ENCODE data around the gene BTN2A1.

The BTN2A1 gene

GRCh38 chr6:26502165-26502564 lies 44.4 kb downstream of the BTN2A1 start:
- no peak for TF ChIP-seq CREB1 (IDR thresholded peaks at IDR 0.05; ENCODE audit: low read depth)
- no peak for TF ChIP-seq REST (IDR thresholded peaks at IDR 0.05; ENCODE audit: low read depth)
- TF ChIP-seq TEAD4 (IDR thresholded peaks at IDR 0.05) = no peak
- TF ChIP-seq USF1 (IDR thresholded peaks at IDR 0.05) = no peak
- TF ChIP-seq EP300 (IDR thresholded peaks at IDR 0.05; ENCODE audit: borderline replicate concordance) = no peak
- no peak for TF ChIP-seq EGR1 (IDR thresholded peaks at IDR 0.05)

GRCh38 chr6:26502626-26503025 lies 44.9 kb downstream of the BTN2A1 start:
- no peak for TF ChIP-seq CREB1 (IDR thresholded peaks at IDR 0.05; ENCODE audit: low read depth)

GRCh38 chr6:26507658-26508057 lies 49.9 kb downstream of the BTN2A1 start:
- TF ChIP-seq CREB1 (IDR thresholded peaks at IDR 0.05; ENCODE audit: low read depth) (no peak), TEAD4 (IDR thresholded peaks at IDR 0.05) (no peak), USF1 (IDR thresholded peaks at IDR 0.05) (no peak), REST (IDR thresholded peaks at IDR 0.05; ENCODE audit: low read depth) (no peak), EGR1 (IDR thresholded peaks at IDR 0.05) (no peak), ZBTB7A (IDR thresholded peaks at IDR 0.05; ENCODE audit: low read depth) (no peak), YY1 (IDR thresholded peaks at IDR 0.05; ENCODE audit: low read depth) (no peak), TCF12 (IDR thresholded peaks at IDR 0.05; ENCODE audit: low read depth) (no peak), RAD21 (IDR thresholded peaks at IDR 0.05; ENCODE audit: low read depth) (no peak), NFIC (IDR thresholded peaks at IDR 0.05) (no peak), TAF1 (IDR thresholded peaks at IDR 0.05; ENCODE audit: low read depth) (no peak), FOXM1 (IDR thresholded peaks at IDR 0.05; ENCODE audit: borderline replicate concordance, low read depth) (no peak), CEBPB (IDR thresholded peaks at IDR 0.05) (no peak)

GRCh38 chr6:26514984-26515383 lies 57.2 kb downstream of the BTN2A1 start:
- TF ChIP-seq YY1 (IDR thresholded peaks at IDR 0.05; ENCODE audit: low read depth) (no peak), NFIC (IDR thresholded peaks at IDR 0.05) (no peak), RAD21 (IDR thresholded peaks at IDR 0.05; ENCODE audit: low read depth) (no peak), EP300 (IDR thresholded peaks at IDR 0.05; ENCODE audit: borderline replicate concordance) (no peak), FOXM1 (IDR thresholded peaks at IDR 0.05; ENCODE audit: borderline replicate concordance, low read depth) (no peak), CREB1 (IDR thresholded peaks at IDR 0.05; ENCODE audit: low read depth) (no peak), TAF1 (IDR thresholded peaks at IDR 0.05; ENCODE audit: low read depth) (no peak), USF1 (IDR thresholded peaks at IDR 0.05) (no peak)

GRCh38 chr6:26516481-26517427 lies 59.0 kb downstream of the BTN2A1 start:
- no peak for TF ChIP-seq TEAD4 (IDR thresholded peaks at IDR 0.05)
